NCI-H1105 (cell line): ENCODE results near the gene TNFRSF25.
"Not testable (repeated sequence)": the region's sequence is repeated elsewhere in the genome, so short reads cannot be mapped to it uniquely, and the experiment has no call there.

Source experiments
- DNase-seq: peaks from one replicate; lab custom pipeline; 2025; lab: John Stamatoyannopoulos, UW

TNFRSF25 gene

DNA sequence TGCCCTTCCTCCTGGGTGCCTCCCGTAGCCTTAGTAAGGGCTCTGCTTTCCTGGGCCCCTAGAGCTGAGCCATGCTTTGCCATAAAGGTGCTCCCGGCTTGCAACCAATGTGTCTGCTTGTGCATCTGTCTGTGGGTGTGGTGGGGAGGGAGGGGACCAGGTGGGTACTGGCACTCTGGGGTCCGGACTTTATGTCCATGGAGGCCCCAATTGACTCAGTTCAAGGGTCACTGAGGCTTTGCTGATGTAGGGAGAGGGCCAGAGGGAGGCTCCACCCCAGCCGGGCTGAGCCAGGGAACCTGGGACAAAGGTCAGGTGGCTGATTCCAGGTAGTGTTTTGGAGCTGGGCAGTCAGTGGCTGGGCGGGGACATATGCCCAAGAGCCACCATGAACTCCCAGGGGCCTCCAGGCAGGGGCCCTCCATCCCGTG lies 15.0 kb downstream of the TNFRSF25 start:
- DNase-seq: no peak

DNA sequence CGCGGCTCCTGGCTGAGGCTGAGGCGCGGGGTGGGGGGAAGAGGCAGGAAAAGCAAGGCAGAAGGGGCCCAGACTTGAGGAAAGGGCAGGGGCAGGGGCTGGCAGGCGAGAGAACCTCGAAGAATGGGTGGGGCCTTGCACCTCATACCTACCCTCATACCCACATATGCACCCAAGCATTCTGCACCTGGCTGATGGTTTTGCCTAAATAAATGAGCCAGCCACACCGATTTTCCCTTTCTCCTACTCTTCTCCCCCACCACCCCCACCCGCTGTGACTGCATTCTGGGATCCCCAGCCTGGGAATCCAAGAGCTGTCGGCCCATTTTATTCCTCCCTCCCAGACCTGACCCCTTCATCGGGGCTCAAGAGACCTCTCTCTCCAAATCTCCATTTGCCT lies 15.5 kb downstream of the TNFRSF25 start:
- not testable (repeated sequence) for DNase-seq

DNA sequence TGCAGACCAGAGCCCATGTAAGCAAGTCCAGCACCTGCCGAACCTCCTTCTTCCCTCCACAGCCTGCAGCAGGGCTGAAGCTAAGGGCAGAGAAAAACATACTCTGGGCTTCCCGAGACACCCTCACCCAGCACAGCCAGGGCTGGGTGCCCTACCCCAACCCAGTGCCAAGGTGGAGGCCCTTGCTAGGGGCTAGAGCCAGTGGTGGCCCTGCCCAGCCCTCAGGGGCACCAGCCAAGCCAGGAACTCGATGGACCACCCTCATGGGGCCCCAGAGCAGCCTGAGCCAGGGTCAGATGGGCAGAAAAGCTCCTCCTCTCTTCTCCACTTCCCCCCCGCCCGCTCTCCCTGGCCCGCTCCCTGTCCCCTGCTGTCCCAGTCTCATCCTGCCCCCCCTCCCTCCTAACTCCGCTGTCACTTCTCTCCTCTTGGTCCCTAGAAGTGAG lies 15.9 kb downstream of the TNFRSF25 start:
- DNase-seq: no peak

DNA sequence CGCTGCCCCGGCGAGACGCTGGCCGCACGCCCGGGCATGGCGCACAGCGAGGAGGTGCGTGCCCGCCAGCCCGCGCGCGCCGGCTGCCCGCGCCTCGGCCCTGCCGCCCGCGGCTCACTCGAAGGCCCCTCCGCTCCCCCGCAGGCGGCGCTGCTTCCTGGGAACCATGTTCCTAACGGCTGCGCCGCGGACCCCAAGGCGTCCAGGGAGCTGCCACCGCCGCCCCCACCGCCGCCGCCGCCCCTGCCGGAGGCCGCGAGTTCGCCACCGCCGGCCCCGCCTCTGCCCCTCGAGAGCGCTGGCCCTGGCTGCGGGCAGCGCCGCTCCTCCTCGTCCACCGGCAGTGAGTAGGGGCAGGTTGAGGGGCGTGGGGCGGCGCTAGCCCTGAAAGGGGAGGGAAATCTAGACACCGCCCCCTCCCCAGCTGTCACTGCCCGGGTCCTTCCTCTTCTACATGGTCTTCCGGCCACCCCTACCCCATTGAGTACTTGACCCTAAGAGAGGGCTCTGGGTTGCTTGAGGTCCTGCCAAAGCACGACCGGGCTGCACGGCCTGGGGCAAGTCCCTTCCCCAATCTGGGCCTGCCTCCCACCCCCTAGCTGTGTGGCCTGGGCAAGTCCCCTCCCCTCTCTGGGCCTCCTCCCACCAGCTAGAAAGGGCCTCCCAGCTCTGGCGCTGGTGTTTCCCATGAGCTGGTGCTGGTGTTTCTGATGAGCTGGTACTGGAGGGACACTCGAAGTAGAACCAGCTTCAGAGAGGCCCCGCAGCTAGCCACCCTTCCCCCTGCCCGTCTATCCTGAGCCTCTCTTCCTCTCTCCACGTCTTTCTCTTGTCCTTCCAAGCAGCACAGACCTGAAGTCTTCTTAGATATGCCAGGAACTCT lies 17.0 kb downstream of the TNFRSF25 start:
- DNase-seq: peak; percentile 59

DNA sequence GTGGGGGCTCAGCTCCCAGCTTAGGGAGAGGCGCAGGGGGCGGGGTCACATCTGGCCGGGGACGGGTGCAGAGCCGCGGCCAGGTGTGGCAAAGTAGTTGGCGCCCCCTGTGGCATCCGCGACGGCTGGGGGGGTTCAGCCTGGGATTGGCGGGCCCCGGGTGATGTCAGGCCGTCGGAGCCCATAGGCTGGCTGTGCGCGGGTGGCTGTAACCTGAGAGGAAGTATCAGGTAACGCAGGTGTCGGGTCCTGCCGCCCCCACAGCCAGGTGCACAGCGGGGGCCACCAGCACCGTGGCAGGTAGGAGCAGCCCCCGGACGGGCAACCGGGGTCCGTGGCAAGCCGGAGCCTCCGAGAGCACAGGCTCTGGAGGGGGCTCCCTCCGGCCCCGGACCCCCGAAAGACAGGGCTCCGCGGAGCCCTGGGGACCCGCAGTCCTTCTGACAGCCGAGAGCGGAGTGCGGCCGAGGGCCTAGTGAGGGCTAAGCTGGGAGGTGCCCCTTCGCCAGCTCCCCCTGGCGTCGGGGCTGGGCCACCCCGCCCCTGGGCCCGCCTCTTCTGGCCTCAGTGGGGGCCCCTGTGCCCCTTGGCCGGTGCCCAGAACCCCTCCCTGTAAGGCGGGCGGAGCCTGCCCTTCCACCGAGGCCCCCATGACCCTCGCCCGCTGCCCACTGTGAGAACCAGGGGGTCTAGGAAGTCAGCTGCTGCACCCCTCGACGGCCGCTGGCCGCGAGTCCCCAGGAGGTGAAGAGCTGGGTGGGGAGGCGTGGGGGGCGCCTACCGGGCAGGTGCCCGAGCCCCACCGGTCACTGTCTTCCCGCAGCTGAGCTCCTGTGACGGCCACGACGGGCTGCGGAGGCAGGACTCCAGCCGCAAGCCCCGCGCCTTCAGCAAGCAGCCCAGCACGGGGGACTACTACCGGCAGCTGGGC lies 17.9 kb downstream of the TNFRSF25 start:
- DNase-seq: peak; percentile 96

DNA sequence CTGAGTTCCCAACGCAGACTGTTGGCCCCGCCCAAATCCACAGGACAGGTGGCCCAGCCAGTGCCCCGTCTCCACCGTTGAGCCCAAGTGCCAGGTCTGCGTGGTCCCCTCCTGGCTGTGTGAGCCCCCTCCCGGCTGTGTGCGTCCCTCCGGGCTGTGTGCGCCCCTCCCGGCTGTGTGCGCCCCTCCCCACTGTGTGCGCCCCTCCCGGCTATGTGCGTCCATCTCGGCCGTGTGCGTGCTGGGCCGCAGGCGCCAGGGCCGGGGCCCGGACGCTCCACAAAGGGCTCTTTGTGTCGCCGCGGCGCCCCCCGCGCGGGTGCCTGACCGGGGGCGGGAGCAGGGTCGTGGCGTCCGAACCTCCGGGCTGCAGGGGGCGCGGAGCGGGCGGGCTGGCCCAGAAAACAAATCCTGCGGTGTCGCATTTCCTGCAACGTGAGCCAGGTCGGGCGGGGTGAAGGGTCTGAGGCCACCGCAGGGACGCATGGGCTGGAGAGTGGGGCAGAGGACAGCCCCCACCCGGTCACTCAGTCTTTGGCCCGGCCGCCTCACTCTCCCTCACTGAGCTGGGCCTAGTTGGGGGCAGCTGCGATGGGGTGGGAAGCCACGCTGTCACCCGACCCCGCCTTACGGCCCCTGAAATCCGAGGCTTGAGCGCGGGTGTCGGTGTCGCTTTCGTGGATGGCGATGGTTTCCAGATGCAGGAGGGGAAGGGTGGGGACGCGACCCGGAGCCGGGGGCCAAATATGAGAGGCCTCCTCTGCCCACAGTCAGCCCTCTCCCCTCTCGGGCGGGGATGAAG lies 18.8 kb downstream of the TNFRSF25 start:
- DNase-seq: peak; percentile 41

DNA sequence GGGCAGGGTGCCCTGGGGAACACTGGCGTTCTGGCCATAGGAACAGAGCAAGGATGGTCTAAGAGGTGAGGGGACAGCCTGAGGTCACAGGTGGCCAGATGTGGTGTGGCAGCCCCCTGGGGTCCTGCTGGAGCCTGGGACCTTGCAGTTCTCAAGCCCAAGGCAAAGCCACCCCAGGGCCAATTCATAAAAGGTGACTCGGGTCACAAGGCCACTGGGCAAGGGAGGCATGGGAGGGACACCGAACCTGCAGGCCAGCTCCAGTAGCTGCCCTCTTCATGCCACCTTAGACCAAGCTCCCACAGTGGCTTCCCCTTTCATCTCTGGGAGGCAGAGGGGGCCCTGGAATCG lies 19.3 kb downstream of the TNFRSF25 start:
- DNase-seq: no peak

DNA sequence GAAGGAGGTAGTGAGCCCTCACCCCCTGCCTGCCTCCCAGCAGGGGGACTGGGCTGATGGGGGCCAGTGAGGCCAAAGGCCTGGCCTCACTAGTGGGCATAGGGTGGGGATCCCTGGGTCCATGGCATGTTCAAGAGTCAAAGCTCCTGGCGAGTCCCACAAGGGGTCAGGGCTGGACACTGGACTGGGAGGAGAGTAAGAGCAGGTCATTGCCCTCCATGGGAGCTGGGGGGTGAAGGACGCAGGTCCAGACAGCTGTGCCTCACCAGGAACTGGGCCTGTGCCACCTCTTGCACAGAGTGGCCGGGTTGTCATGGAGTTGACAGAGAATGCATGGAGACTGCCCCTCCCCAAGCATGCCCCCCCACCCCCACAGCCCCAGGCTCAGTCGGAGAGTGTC lies 20.0 kb downstream of the TNFRSF25 start:
- DNase-seq: not testable (repeated sequence)

DNA sequence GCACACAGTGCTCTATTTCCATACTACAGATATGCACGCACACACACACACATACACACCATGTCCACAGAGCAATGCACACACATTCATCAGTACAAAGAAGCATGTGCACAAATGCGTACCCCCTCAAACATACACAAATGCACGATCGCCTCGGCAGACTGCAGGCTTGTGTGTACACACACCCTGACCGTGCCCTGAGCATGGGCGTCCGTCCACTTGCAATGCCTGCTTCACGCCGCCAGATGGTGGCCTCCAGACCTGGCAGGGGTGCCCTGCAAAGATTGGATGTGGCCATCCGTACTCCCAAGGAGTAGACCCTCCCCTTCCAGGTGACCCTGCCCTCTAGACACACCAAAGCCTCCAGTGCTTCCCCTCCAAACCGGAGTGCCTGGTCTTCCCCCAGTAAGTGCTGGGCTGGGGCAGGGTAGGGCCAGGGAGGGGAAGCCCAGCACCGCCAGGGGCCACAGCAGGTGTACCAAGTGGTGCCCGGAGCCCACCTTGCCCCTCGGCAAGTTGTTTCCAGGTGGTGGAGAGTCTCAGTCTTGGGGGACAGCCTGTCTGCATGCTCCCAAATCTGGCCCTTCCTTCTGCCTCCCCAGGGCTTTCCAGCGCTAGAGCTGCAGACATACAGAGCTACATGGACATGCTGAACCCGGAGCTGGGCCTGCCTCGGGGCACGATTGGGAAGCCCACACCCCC lies 20.8 kb downstream of the TNFRSF25 start:
- no peak for DNase-seq

DNA sequence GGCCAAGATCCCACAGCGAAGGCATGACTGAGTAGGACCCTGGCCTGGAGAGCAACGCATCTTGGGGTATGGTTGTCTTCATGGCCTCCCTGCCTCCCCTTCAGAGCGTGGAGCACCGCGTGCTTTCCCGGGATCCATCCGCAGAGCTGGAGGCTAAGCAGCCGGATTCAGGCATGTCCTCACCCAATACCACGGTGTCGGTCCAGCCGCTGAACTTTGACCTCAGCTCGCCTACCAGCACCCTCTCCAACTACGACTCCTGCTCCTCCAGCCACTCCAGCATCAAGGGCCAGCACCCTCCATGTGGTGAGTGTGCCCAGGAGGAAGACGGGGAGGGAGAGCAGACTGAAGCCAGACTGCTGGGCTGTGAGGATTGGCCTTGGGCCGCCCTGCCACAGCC lies 21.6 kb downstream of the TNFRSF25 start:
- DNase-seq: no peak

DNA sequence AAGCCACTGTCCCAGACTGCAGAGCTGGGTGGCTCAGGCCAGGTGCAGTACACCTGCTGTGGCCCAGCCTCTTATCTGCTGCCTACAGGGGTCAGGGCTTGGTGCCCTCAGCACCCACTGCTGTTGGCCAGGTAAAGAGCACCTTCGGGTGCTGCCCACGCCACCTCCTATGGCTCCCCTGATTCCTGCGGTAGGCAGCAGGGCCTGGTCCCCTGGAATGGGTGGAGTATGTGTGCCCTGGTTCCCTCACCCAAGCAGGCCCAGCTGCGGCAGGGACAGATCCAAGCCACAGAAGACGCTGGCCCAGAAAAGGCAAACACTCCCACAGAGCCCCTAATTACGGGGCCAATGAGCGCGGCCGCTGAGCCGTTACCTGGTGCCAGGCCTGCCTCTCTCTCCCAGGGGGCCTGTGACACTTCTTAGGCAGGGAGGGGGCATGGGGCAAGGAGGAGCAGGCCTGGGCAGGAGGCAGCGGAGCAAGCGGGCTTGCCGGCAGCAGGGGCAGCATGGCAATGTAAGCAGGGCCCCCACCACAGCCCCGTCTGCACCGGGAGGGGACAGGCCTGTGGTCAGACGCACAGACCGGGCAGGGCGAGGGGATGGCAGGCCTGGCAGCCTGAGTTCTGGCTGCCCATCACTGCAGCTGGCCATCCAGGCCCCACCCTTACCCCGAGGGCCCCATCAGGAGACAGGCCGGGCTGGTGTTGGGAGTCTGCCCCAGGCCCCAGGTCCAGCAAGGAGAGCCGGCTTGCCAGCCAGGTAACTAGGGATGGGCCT lies 22.4 kb downstream of the TNFRSF25 start:
- no peak for DNase-seq

DNA sequence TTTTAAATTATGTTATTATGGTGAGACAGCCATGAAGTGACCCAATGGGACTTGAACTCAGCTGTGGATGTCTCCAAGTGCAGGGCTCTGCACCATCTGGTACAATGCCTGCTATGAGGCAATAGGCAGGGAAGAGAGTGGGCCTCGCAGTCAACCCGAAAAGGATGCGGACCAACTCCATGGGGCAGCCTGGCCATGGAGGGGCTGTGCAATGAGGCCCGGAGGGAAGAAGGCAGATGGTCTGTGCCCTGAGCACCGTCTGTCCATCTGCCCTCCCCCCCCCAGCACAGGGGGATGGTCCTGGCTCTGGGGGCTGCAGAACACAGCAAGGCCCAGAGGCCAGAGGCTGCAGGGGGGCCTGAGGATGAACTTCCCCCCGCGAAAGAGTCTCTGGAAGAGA lies 24.4 kb downstream of the TNFRSF25 start:
- no peak for DNase-seq

DNA sequence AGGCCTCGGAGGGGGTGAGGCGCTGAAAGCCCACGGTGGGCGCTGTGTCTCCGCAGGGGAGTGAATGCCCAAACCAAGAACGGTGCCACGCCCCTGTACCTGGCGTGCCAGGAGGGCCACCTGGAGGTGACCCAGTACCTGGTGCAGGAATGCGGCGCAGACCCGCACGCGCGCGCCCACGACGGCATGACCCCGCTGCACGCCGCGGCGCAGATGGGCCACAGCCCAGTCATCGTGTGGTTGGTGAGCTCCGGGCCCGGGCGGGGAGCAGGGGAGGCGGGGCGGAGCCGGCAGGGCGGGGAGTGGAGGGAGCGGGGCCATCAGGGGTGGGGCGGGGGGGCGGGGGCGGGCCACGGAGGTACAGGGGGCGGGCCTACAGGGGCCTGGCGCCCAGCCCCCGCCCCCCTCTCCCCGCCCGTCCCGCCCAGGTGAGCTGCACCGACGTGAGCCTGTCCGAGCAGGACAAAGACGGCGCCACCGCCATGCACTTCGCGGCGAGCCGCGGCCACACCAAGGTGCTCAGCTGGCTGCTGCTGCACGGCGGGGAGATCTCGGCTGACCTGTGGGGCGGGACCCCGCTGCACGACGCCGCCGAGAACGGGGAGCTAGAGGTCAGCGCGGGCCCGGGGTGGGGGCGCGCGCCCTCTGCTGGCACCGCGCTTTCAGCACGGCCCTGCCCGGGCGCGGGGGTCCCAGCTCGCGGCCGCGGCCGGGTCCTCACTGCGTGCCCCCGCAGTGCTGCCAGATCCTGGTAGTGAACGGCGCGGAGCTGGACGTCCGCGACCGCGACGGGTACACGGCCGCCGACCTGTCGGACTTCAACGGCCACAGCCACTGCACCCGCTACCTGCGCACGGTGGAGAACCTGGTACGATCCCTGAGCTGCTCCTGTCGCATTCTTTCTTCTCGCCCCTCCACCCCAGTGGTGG lies 25.5 kb downstream of the TNFRSF25 start:
- peak; percentile 56 for DNase-seq

DNA sequence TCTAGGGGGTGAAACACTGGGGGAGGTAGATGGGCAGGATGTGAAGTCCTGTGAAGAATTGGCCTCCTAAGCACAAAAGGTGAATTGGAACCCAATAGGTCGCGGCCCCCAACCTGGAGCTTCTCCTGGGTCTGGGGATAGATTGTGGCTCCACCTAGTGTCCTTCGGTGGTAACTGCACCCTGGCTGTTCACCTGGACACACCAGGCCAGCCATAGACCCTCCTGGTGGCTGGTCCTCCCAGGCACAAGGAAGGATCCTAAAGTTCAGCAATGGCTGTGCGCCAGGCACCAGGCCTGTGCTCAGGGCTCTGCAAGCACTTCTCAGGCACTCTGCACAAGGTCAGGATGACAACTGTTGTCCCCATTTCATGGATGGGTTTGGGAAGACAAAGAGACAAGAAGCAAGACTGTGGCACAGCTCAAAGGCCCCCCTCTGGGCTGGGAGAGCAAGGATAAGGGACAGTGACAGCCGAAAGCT lies 27.9 kb downstream of the TNFRSF25 start:
- peak; percentile 70 for DNase-seq

DNA sequence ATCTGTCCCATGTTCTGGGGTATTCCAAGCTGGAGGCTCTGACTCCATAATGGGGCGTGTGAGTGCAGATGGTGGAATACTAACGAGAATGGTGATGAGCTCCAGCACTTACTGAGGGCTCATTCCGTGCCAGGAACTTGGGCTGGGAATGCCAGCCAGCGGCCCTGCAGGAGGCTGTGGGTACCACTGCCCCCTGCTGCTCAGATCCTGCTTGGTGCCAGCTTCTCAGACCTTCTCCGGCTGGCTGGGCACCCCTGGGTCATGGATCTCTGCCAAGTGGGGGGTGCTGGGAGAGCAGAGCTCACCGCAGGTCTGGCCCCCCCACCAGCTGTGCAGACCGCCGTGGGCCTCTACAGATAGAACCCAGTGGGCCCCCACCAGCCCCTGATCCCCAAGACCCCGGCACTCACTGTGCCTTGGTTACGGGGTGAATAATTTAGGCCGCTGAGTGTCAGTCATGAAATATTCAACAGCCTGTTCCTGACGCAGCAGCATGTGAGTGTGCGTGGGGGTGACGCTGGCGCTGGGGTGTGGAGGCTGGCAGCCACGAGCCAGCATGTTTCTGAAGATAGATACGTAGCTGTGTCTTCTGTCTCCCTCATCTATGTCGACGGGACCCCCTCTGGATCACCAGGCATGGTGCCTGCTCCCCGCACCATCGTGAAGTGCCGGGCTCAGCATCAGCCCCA lies 28.8 kb downstream of the TNFRSF25 start:
- DNase-seq: peak; percentile 79

DNA sequence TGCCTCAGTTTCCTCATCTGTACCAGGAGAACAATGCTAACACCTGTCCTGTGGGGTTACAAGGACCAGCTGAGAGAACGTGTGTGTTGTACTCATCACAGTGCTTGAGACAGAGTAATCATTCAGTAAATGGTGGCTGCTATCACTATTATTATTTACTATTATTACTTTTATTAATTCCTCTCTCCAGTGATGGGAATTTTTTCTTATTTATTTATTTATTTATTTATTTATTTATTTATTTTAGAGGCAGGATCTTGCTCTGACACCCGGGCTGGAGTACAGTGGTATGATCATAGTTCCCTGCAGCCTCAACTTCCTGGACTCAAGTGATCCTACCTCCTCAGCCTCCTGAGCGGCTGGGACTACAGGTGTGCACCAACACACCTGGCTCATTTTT lies 29.7 kb downstream of the TNFRSF25 start:
- not testable (repeated sequence) for DNase-seq

DNA sequence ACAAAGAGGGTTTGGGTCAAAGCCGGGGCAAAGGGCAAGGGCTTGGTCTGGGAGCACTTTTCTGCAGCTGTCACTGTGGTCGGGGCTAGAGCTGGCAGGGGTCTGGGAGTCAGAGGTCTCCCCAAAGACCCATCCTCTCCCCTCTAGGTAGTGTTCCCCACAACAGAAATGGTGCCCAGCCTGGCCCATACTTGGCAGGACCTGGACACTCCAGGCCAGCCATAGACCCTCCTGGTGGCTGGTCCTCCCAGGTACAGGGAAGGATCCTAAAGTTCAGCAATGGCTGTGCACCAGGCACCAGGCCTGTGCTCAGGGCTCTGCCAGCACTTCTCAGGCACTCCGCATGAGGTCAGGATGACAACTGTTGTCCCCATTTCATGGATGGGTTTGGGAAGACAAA lies 30.4 kb downstream of the TNFRSF25 start:
- no peak for DNase-seq

DNA sequence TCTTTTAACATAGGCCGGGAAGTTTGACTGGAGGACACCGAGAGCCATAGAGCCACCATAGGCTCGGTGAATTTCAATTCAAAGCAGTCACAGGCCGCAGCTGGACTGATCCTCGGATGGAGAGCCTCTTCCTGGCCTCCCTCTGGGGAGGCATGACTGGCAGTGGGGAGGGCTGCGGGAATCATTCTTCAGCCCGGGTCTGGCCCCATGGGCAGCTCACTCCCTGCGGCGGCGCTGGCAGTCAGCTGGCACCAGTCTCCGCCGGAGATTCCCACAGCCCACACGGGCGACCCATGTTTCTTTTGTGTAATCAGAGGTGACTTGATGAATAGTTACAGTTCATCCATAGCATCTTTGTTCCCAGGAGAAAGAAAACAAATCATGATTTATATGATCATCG lies 30.8 kb downstream of the TNFRSF25 start:
- DNase-seq: no peak

DNA sequence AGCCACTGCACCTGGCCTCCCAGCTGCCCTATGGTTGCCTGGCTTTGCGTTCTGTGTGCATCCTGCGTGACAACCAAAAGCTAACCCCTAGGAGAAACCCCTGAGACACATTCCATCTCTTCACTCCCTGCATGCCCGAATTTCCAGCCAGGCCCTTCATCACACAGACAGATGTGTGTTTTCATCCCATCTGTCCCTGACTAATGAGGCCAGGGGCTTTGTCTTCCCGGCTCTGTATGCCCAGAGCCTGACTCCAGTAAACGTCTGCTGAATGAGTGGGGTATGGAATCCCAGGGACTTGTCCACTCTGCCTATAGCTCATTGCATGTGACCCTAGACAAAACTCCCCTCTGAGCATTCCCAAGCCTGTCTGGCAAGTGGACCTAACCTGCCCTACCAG lies 31.8 kb downstream of the TNFRSF25 start:
- DNase-seq: no peak
